ENCODE data around the gene TERB1.

Gene TERB1

GRCh38 chr16:66809765-66810164 lies 8.4 kb upstream of the TERB1 start:
- no peaks in the 10 kb centered on the region for H3K9me3 ChIP-seq (ENCODE audit: control insufficient read depth, insufficient read depth, low read depth, low read length)
- POLR2A ChIA-PET, result no interaction called here
- H3K36me3 ChIP-seq (ENCODE audit: control insufficient read depth in 2 of 2, insufficient read depth in 1 of 2, low read length in 2 of 2), result peaks cover 61 to 91% of the 10 kb centered on the region in 2 experiments
- no peak overlapping the region for H3K27ac ChIP-seq (ENCODE audit: extremely low read depth, low read depth, low read length)
- no peak for TF ChIP-seq ZNF707 (tag by site-specific recombination; IDR thresholded peaks at IDR 0.05)
- no peak for TF ChIP-seq ZNF112 (tag by site-specific recombination; IDR thresholded peaks at IDR 0.05)
- TF ChIP-seq ZNF2 (tag by site-specific recombination; IDR thresholded peaks at IDR 0.05), result no peak
- no peak for TF ChIP-seq ZNF19 (tag by site-specific recombination; IDR thresholded peaks at IDR 0.05; ENCODE audit: low read depth)
- no peak for TF ChIP-seq SP7 (tag by site-specific recombination; IDR thresholded peaks at IDR 0.05)
- TF ChIP-seq TRIM28 (IDR thresholded peaks at IDR 0.05; ENCODE audit: borderline replicate concordance, low read length), result no peak
- TF ChIP-seq ZNF157 (tag by site-specific recombination; IDR thresholded peaks at IDR 0.05), result no peak
- no peak for TF ChIP-seq ZNF423 (tag by site-specific recombination; IDR thresholded peaks at IDR 0.05)
- no peak for TF ChIP-seq ZNF792 (tag by site-specific recombination; IDR thresholded peaks at IDR 0.05)
- TF ChIP-seq ZNF404 (tag by site-specific recombination; IDR thresholded peaks at IDR 0.05), result no peak
- TF ChIP-seq ZSCAN30 (tag by site-specific recombination; IDR thresholded peaks at IDR 0.05), result no peak
- no peak for TF ChIP-seq ZNF623 (tag by site-specific recombination; IDR thresholded peaks at IDR 0.05)
- no peak for TF ChIP-seq ZNF248 (tag by site-specific recombination; IDR thresholded peaks at IDR 0.05)
- TF ChIP-seq ZNF341 (tag by site-specific recombination; IDR thresholded peaks at IDR 0.05; ENCODE audit: low read depth), result no peak
- TF ChIP-seq SETDB1 (IDR thresholded peaks at IDR 0.05; ENCODE audit: insufficient read length, low read length), result no peak
- no peak for TF ChIP-seq ZBTB11 (tag by site-specific recombination; conservative IDR thresholded peaks at IDR 0.05; ENCODE audit: low read depth)
- H3K4me3 ChIP-seq (ENCODE audit: low read depth, low read length), result no peak overlapping the region
- H3K4me1 ChIP-seq (ENCODE audit: control insufficient read depth, insufficient read depth, low read length), result no peaks in the 10 kb centered on the region
- CTCF ChIA-PET, result interaction anchor here (0.7 kb wide), 1 partner anchor 68 kb away, joined by 3 read pairs; no protein-coding TSS in a partner anchor

GRCh38 chr16:66802159-66802558 lies 775 bp upstream of the TERB1 start:
- CTCF ChIA-PET, result interaction anchor here (0.6 to 1.2 kb wide), 4 partner anchors 10 to 194 kb away, joined by 3 to 5 read pairs (median 3); no protein-coding TSS in a partner anchor
- POLR2A ChIA-PET, result no interaction called here
- Histone ChIP-seq H3K9me3 (ENCODE audit: control insufficient read depth, insufficient read depth, low read depth, low read length) (no peaks in the 10 kb centered on the region), H3K4me3 (ENCODE audit: low read depth, low read length) (no peak overlapping the region), H3K36me3 (ENCODE audit: control insufficient read depth in 2 of 2, insufficient read depth in 1 of 2, low read length in 2 of 2) (peaks cover 31 to 58% of the 10 kb centered on the region in 2 experiments), H3K27ac (ENCODE audit: extremely low read depth, low read depth, low read length) (no peak overlapping the region), H3K4me1 (ENCODE audit: control insufficient read depth, insufficient read depth, low read length) (no peaks in the 10 kb centered on the region)
- no peak for TF ChIP-seq ZNF391 (tag by site-specific recombination; IDR thresholded peaks at IDR 0.05; ENCODE audit: borderline replicate concordance, low read depth)
- TF ChIP-seq PRDM2 (tag by site-specific recombination; IDR thresholded peaks at IDR 0.05; ENCODE audit: borderline replicate concordance), result no peak
- TF ChIP-seq ZNF837 (tag by site-specific recombination; IDR thresholded peaks at IDR 0.05), result no peak
- TF ChIP-seq ZNF266 (tag by site-specific recombination; IDR thresholded peaks at IDR 0.05; ENCODE audit: low read depth), result no peak
- no peak for TF ChIP-seq ZNF513 (tag by site-specific recombination; IDR thresholded peaks at IDR 0.05)
- no peak for TF ChIP-seq ZNF701 (tag by site-specific recombination; IDR thresholded peaks at IDR 0.05)
- TF ChIP-seq GLI2 (tag by site-specific recombination; IDR thresholded peaks at IDR 0.05; ENCODE audit: borderline replicate concordance, low read depth), result no peak
- no peak for TF ChIP-seq ZNF138 (tag by site-specific recombination; IDR thresholded peaks at IDR 0.05; ENCODE audit: borderline replicate concordance)
- no peak for TF ChIP-seq SALL2 (tag by site-specific recombination; IDR thresholded peaks at IDR 0.05; ENCODE audit: borderline replicate concordance)
- TF ChIP-seq ZNF341 (tag by site-specific recombination; IDR thresholded peaks at IDR 0.05; ENCODE audit: low read depth), result no peak
- no peak for TF ChIP-seq MEIS1 (CRISPR knock-in tag; IDR thresholded peaks at IDR 0.05; ENCODE audit: borderline replicate concordance)

All from HEK293 (cell line).